ENCODE measurements around the gene TXLNB.
"Not testable (repeated sequence)": the region's sequence is repeated elsewhere in the genome, so short reads cannot be mapped to it uniquely, and the experiment has no call there.

Gene TXLNB

GRCh38 chr6:139289233-139289632 is 2.6 kb downstream of the TXLNB start:
- DNase-seq: no peak
- Histone ChIP-seq H3K27ac (ENCODE audit: insufficient read depth in 1 of 2, low read depth in 1 of 2, low read length in 2 of 2, poor library complexity in 1 of 2, severe bottlenecking in 2 of 2) (no peak overlapping the region), H3K27me3 (replicated peaks in 2 of 5; ENCODE audit: control insufficient read depth in 4 of 5, insufficient read depth in 5 of 5, low read length in 4 of 5) (no peaks in the 10 kb centered on the region), H3K4me1 (ENCODE audit: control extremely low read depth in 1 of 4, control insufficient read depth in 4 of 4, insufficient read depth in 4 of 4, low read length in 3 of 4) (peaks cover 21 to 48% (median 35%) of the 10 kb centered on the region in 4 experiments), H3K36me3 (ENCODE audit: control insufficient read depth in 4 of 4, insufficient read depth in 4 of 4, low read length in 3 of 4) (peaks cover 0 to 4% (median 0%) of the 10 kb centered on the region in 4 experiments), H3K9me3 (ENCODE audit: control extremely low read depth in 1 of 5, control insufficient read depth in 4 of 5, insufficient read depth in 2 of 5, low read depth in 1 of 5, low read length in 4 of 5) (peaks cover 0 to 3% (median 0%) of the 10 kb centered on the region in 5 experiments), H3K4me3 (ENCODE audit: control insufficient read depth in 1 of 7, extremely low read depth in 1 of 7, insufficient read depth in 4 of 7, low read depth in 2 of 7, low read length in 6 of 7) (no peak overlapping the region)
- CTCF ChIA-PET: no interaction called here
- POLR2A ChIA-PET: no interaction called here
- 96% methylated on average over 9 of the region's 10 CpGs for WGBS (ENCODE audit: insufficient coverage)

- H3K36me3 ChIP-seq (ENCODE audit: control insufficient read depth in 4 of 4, insufficient read depth in 4 of 4, low read length in 3 of 4): peaks cover 0 to 4% (median 0%) of the 10 kb centered on the region in 4 experiments
- no peaks in the 10 kb centered on the region for H3K27me3 ChIP-seq (replicated peaks in 2 of 5; ENCODE audit: control insufficient read depth in 4 of 5, insufficient read depth in 5 of 5, low read length in 4 of 5)
- WGBS (ENCODE audit: insufficient coverage): 97% methylated on average over 5 of the region's 8 CpGs
- H3K4me1 ChIP-seq (ENCODE audit: control extremely low read depth in 1 of 4, control insufficient read depth in 4 of 4, insufficient read depth in 4 of 4, low read length in 3 of 4): peaks cover 21 to 44% (median 33%) of the 10 kb centered on the region in 4 experiments
- ChIA-PET CTCF (interaction anchor here (1.1 to 1.5 kb wide), 2 partner anchors 13 to 69 kb away, joined by 4 read pairs; no protein-coding TSS in a partner anchor), POLR2A (no interaction called here)
- no peak for DNase-seq
- no peak overlapping the region for H3K27ac ChIP-seq (ENCODE audit: insufficient read depth in 1 of 2, low read depth in 1 of 2, low read length in 2 of 2, poor library complexity in 1 of 2, severe bottlenecking in 2 of 2)
- peaks cover 0 to 3% (median 0%) of the 10 kb centered on the region in 5 experiments for H3K9me3 ChIP-seq (ENCODE audit: control extremely low read depth in 1 of 5, control insufficient read depth in 4 of 5, insufficient read depth in 2 of 5, low read depth in 1 of 5, low read length in 4 of 5)
- no peak overlapping the region for H3K4me3 ChIP-seq (ENCODE audit: control insufficient read depth in 1 of 7, extremely low read depth in 1 of 7, insufficient read depth in 4 of 7, low read depth in 2 of 7, low read length in 6 of 7)
Observed at GRCh38 chr6:139288496-139289040, 3.2 kb downstream of the TXLNB start.

GRCh38 chr6:139287868-139288267 is 3.9 kb downstream of the TXLNB start:
- WGBS (ENCODE audit: insufficient coverage): 100% methylated on average over 2 of the region's 2 CpGs
- DNase-seq: no peak
- Histone ChIP-seq H3K9me3 (ENCODE audit: control extremely low read depth in 1 of 5, control insufficient read depth in 4 of 5, insufficient read depth in 2 of 5, low read depth in 1 of 5, low read length in 4 of 5) (peaks cover 0 to 3% (median 0%) of the 10 kb centered on the region in 5 experiments), H3K27me3 (replicated peaks in 2 of 5; ENCODE audit: control insufficient read depth in 4 of 5, insufficient read depth in 5 of 5, low read length in 4 of 5) (no peaks in the 10 kb centered on the region), H3K27ac (ENCODE audit: insufficient read depth in 1 of 2, low read depth in 1 of 2, low read length in 2 of 2, poor library complexity in 1 of 2, severe bottlenecking in 2 of 2) (no peak overlapping the region), H3K4me1 (ENCODE audit: control extremely low read depth in 1 of 4, control insufficient read depth in 4 of 4, insufficient read depth in 4 of 4, low read length in 3 of 4) (peaks cover 21 to 38% (median 30%) of the 10 kb centered on the region in 4 experiments), H3K4me3 (ENCODE audit: control insufficient read depth in 1 of 7, extremely low read depth in 1 of 7, insufficient read depth in 4 of 7, low read depth in 2 of 7, low read length in 6 of 7) (no peak overlapping the region), H3K36me3 (ENCODE audit: control insufficient read depth in 4 of 4, insufficient read depth in 4 of 4, low read length in 3 of 4) (peaks cover 0 to 4% (median 0%) of the 10 kb centered on the region in 4 experiments)
- CTCF ChIA-PET: interaction anchor here (1.1 to 1.5 kb wide), 2 partner anchors 12 to 68 kb away, joined by 4 read pairs; no protein-coding TSS in a partner anchor
- POLR2A ChIA-PET: no interaction called here

GRCh38 chr6:139286438-139286837 is 5.4 kb downstream of the TXLNB start:
- POLR2A ChIA-PET; DNase-seq; CTCF ChIA-PET; H3K36me3 ChIP-seq (ENCODE audit: control insufficient read depth in 4 of 4, insufficient read depth in 4 of 4, low read length in 3 of 4); H3K4me3 ChIP-seq (ENCODE audit: control insufficient read depth in 1 of 7, extremely low read depth in 1 of 7, insufficient read depth in 4 of 7, low read depth in 2 of 7, low read length in 6 of 7); H3K9me3 ChIP-seq (ENCODE audit: control extremely low read depth in 1 of 5, control insufficient read depth in 4 of 5, insufficient read depth in 2 of 5, low read depth in 1 of 5, low read length in 4 of 5); H3K27ac ChIP-seq (ENCODE audit: insufficient read depth in 1 of 2, low read depth in 1 of 2, low read length in 2 of 2, poor library complexity in 1 of 2, severe bottlenecking in 2 of 2); H3K27me3 ChIP-seq (replicated peaks in 2 of 5; ENCODE audit: control insufficient read depth in 4 of 5, insufficient read depth in 5 of 5, low read length in 4 of 5): not testable (repeated sequence)
- H3K4me1 ChIP-seq (ENCODE audit: control extremely low read depth in 1 of 4, control insufficient read depth in 4 of 4, insufficient read depth in 4 of 4, low read length in 3 of 4): peaks cover 8 to 23% (median 16%) of the 10 kb centered on the region in 4 experiments
- WGBS (ENCODE audit: insufficient coverage): 96% methylated on average over 3 of the region's 10 CpGs

- H3K36me3 ChIP-seq (ENCODE audit: control insufficient read depth in 4 of 4, insufficient read depth in 4 of 4, low read length in 3 of 4): peaks cover 0 to 4% (median 0%) of the 10 kb centered on the region in 4 experiments
- no peaks in the 10 kb centered on the region for H3K27me3 ChIP-seq (replicated peaks in 2 of 5; ENCODE audit: control insufficient read depth in 4 of 5, insufficient read depth in 5 of 5, low read length in 4 of 5)
- CTCF ChIA-PET: no interaction called here
- H3K27ac ChIP-seq (ENCODE audit: insufficient read depth in 1 of 2, low read depth in 1 of 2, low read length in 2 of 2, poor library complexity in 1 of 2, severe bottlenecking in 2 of 2): no peak overlapping the region
- H3K9me3 ChIP-seq (ENCODE audit: control extremely low read depth in 1 of 5, control insufficient read depth in 4 of 5, insufficient read depth in 2 of 5, low read depth in 1 of 5, low read length in 4 of 5): peaks cover 0 to 3% (median 0%) of the 10 kb centered on the region in 5 experiments
- no CpG with 5 or more reads among the region's 6 CpGs for WGBS (ENCODE audit: insufficient coverage)
- H3K4me1 ChIP-seq (ENCODE audit: control extremely low read depth in 1 of 4, control insufficient read depth in 4 of 4, insufficient read depth in 4 of 4, low read length in 3 of 4): peaks cover 4 to 18% (median 9%) of the 10 kb centered on the region in 4 experiments
- POLR2A ChIA-PET: no interaction called here
- H3K4me3 ChIP-seq (ENCODE audit: control insufficient read depth in 1 of 7, extremely low read depth in 1 of 7, insufficient read depth in 4 of 7, low read depth in 2 of 7, low read length in 6 of 7): no peak overlapping the region
- no peak for DNase-seq
Observed at GRCh38 chr6:139285590-139285989, 6.2 kb downstream of the TXLNB start.

- POLR2A ChIA-PET: no interaction called here
- H3K27me3 ChIP-seq (replicated peaks in 2 of 5; ENCODE audit: control insufficient read depth in 4 of 5, insufficient read depth in 5 of 5, low read length in 4 of 5): no peaks in the 10 kb centered on the region
Observed at GRCh38 chr6:139284789-139285188, 7.0 kb downstream of the TXLNB start.

GRCh38 chr6:139282684-139283083 is 9.1 kb downstream of the TXLNB start:
- DNase-seq: no peak
- H3K27ac ChIP-seq (ENCODE audit: insufficient read depth in 1 of 2, low read depth in 1 of 2, low read length in 2 of 2, poor library complexity in 1 of 2, severe bottlenecking in 2 of 2): no peak overlapping the region
- no peaks in the 10 kb centered on the region for H3K27me3 ChIP-seq (replicated peaks in 2 of 5; ENCODE audit: control insufficient read depth in 4 of 5, insufficient read depth in 5 of 5, low read length in 4 of 5)
- peaks cover 0 to 32% (median 14%) of the 10 kb centered on the region in 4 experiments for H3K4me1 ChIP-seq (ENCODE audit: control extremely low read depth in 1 of 4, control insufficient read depth in 4 of 4, insufficient read depth in 4 of 4, low read length in 3 of 4)
- H3K36me3 ChIP-seq (ENCODE audit: control insufficient read depth in 4 of 4, insufficient read depth in 4 of 4, low read length in 3 of 4): no peaks in the 10 kb centered on the region
- 100% methylated on average over 1 of the region's 3 CpGs for WGBS (ENCODE audit: insufficient coverage)
- H3K4me3 ChIP-seq (ENCODE audit: control insufficient read depth in 1 of 7, extremely low read depth in 1 of 7, insufficient read depth in 4 of 7, low read depth in 2 of 7, low read length in 6 of 7): no peak overlapping the region
- no peaks in the 10 kb centered on the region for H3K9me3 ChIP-seq (ENCODE audit: control extremely low read depth in 1 of 5, control insufficient read depth in 4 of 5, insufficient read depth in 2 of 5, low read depth in 1 of 5, low read length in 4 of 5)
- CTCF ChIA-PET: interaction anchor here (0.7 kb wide), 1 partner anchor 9 kb away, joined by 3 read pairs; the partner anchor contains the start of gene TXLNB
- POLR2A ChIA-PET: no interaction called here

More at GRCh38 chr6:139284789-139285188, 7.0 kb downstream of the TXLNB start:
- WGBS (ENCODE audit: insufficient coverage): no CpG with 5 or more reads among the region's 3 CpGs
- DNase-seq: no peak
- Histone ChIP-seq H3K9me3 (ENCODE audit: control extremely low read depth in 1 of 5, control insufficient read depth in 4 of 5, insufficient read depth in 2 of 5, low read depth in 1 of 5, low read length in 4 of 5) (peaks cover 0 to 3% (median 0%) of the 10 kb centered on the region in 5 experiments), H3K27ac (ENCODE audit: insufficient read depth in 1 of 2, low read depth in 1 of 2, low read length in 2 of 2, poor library complexity in 1 of 2, severe bottlenecking in 2 of 2) (no peak overlapping the region), H3K4me1 (ENCODE audit: control extremely low read depth in 1 of 4, control insufficient read depth in 4 of 4, insufficient read depth in 4 of 4, low read length in 3 of 4) (peaks cover 3 to 16% (median 7%) of the 10 kb centered on the region in 4 experiments), H3K4me3 (ENCODE audit: control insufficient read depth in 1 of 7, extremely low read depth in 1 of 7, insufficient read depth in 4 of 7, low read depth in 2 of 7, low read length in 6 of 7) (no peak overlapping the region), H3K36me3 (ENCODE audit: control insufficient read depth in 4 of 4, insufficient read depth in 4 of 4, low read length in 3 of 4) (peaks cover 0 to 4% (median 0%) of the 10 kb centered on the region in 4 experiments)
- CTCF ChIA-PET: no interaction called here
